ENCODE data around the gene DPP6.

The DPP6 gene

GRCh38 chr7:154857728-154858681 is 805.8 kb downstream of the DPP6 start:
- no peak for DNase-seq (ENCODE audit: low read depth in 3 of 3)

- DNase-seq (ENCODE audit: low read depth in 3 of 3): no peak
Observed at GRCh38 chr7:154858836-154859537, 806.8 kb downstream of the DPP6 start.

- no peak for DNase-seq (ENCODE audit: low read depth in 3 of 3)
Observed at GRCh38 chr7:154859747-154860620, 807.8 kb downstream of the DPP6 start.

- DNase-seq (ENCODE audit: low read depth in 3 of 3): no peak
Observed at GRCh38 chr7:154860621-154861375, 808.6 kb downstream of the DPP6 start.

- DNase-seq (ENCODE audit: low read depth in 3 of 3): no peak
Observed at GRCh38 chr7:154861589-154861988, 809.4 kb downstream of the DPP6 start.

- no peak for DNase-seq (ENCODE audit: low read depth in 3 of 3)
Observed at GRCh38 chr7:154862153-154862791, 810.1 kb downstream of the DPP6 start.

GRCh38 chr7:154863766-154864522 is 811.7 kb downstream of the DPP6 start:
- DNase-seq (ENCODE audit: low read depth in 3 of 3): no peak

GRCh38 chr7:154864523-154864891 is 812.3 kb downstream of the DPP6 start:
- DNase-seq (ENCODE audit: low read depth in 3 of 3): no peak

GRCh38 chr7:154865984-154866685 is 813.9 kb downstream of the DPP6 start:
- DNase-seq (ENCODE audit: low read depth in 3 of 3): no peak

- no peak for DNase-seq (ENCODE audit: low read depth in 3 of 3)
Observed at GRCh38 chr7:154867068-154867467, 814.9 kb downstream of the DPP6 start.

GRCh38 chr7:154868921-154869320 is 816.7 kb downstream of the DPP6 start:
- no peak for DNase-seq (ENCODE audit: low read depth in 3 of 3)

- no peak for DNase-seq (ENCODE audit: low read depth in 3 of 3)
Observed at GRCh38 chr7:154869436-154869835, 817.2 kb downstream of the DPP6 start.

- no peak for DNase-seq (ENCODE audit: low read depth in 3 of 3)
Observed at GRCh38 chr7:154871507-154871906, 819.3 kb downstream of the DPP6 start.

- DNase-seq (ENCODE audit: low read depth in 3 of 3): no peak
Observed at GRCh38 chr7:154871928-154872750, 819.9 kb downstream of the DPP6 start.

- DNase-seq (ENCODE audit: low read depth in 3 of 3): no peak
Observed at GRCh38 chr7:154872811-154873499, 820.8 kb downstream of the DPP6 start.

GRCh38 chr7:154873500-154874121 is 821.4 kb downstream of the DPP6 start:
- DNase-seq (ENCODE audit: low read depth in 3 of 3): no peak

- no peak for DNase-seq (ENCODE audit: low read depth in 3 of 3)
Observed at GRCh38 chr7:154874409-154875113, 822.4 kb downstream of the DPP6 start.

Data from stimulated activated CD4-positive, alpha-beta T cell treated with anti-CD3 and anti-CD28 coated beads, TNF-alpha, amount 100 ng/mL, for 4 hours (primary cell).